SK-N-SH treated with all-trans-retinoic acid at 6 μM for 48 hours (cell line): Measurements from ENCODE around the gene GPR45.

Experiments
- CSRNP3 ChIP-seq: fragments of 250-450 bp; sonication (Bioruptor Pico); IDR thresholded peaks from 2 replicates; pipeline ENCODE4 v1.5.1; 2021; ENCODE audit warnings: mild to moderate bottlenecking, moderate library complexity
- PATZ1 ChIP-seq: fragments of 250-450 bp; sonication (Bioruptor Pico); IDR thresholded peaks from 2 replicates; pipeline ENCODE4 v1.8.0; 2020; ENCODE audit warnings: mild to moderate bottlenecking, moderate library complexity, borderline replicate concordance
- SNAI2 ChIP-seq: fragments of 250-450 bp; sonication (Bioruptor Pico); IDR thresholded peaks from 2 replicates; pipeline ENCODE4 v1.5.0; 2020; ENCODE audit warnings: mild to moderate bottlenecking, moderate library complexity
- ZC3H10 ChIP-seq: fragments of 250-450 bp; sonication (Bioruptor Pico); IDR thresholded peaks from 2 replicates; pipeline ENCODE4 v1.5.1; 2021; ENCODE audit warnings: mild to moderate bottlenecking, moderate library complexity
- ZNF565 ChIP-seq: fragments of 450-650 bp; formaldehyde crosslinking; conservative IDR thresholded peaks from 2 replicates; pipeline ENCODE4 v1.5.0; 2020; ENCODE audit warnings: low read depth, mild to moderate bottlenecking, moderate library complexity
- ZNF70 ChIP-seq: fragments of 450-650 bp; formaldehyde crosslinking; IDR thresholded peaks from 2 replicates; pipeline ENCODE4 v1.5.0; 2020; ENCODE audit warnings: mild to moderate bottlenecking, moderate library complexity

- TF ChIP-seq ZNF565: no peak
- no peak for TF ChIP-seq ZC3H10 (CRISPR knock-in tag)
- no peak for TF ChIP-seq ZNF70 (CRISPR knock-in tag)
- no peak for TF ChIP-seq PATZ1 (CRISPR knock-in tag)
- no peak for TF ChIP-seq SNAI2 (CRISPR knock-in tag)
- no peak for TF ChIP-seq CSRNP3 (CRISPR knock-in tag)
Observed at GRCh38 chr2:105280281-105280680, 38.7 kb downstream of the GPR45 start.
